Duodenal mucosa (tissue), 2 donors: Measurements from ENCODE around the gene ZNF677.
"Not testable (repeated sequence)": the region's sequence is repeated elsewhere in the genome, so short reads cannot be mapped to it uniquely, and the experiment has no call there.

ENCODE experiments used
- H3K27ac ChIP-seq: one replicate; pipeline ENCODE4 v1.7.0; 2013; ENCODE audit warnings: low read depth, low read length
- H3K27me3 ChIP-seq, 2 donors: one replicate each; pipeline ENCODE4 v1.7.0; 2013; ENCODE audit warnings: low read length in 2 of 2, control low read depth in 1 of 2; ENCODE audit not compliant: insufficient read depth in 2 of 2, control insufficient read depth in 1 of 2
- H3K36me3 ChIP-seq, 2 donors: one replicate each; pipeline ENCODE4 v1.7.0; 2013; ENCODE audit warnings: low read length in 2 of 2, control low read depth in 1 of 2; ENCODE audit not compliant: insufficient read depth in 2 of 2, control insufficient read depth in 1 of 2
- H3K4me1 ChIP-seq, 2 donors: one replicate each; pipeline ENCODE4 v1.7.0; 2013; ENCODE audit warnings: low read length in 2 of 2, control low read depth in 1 of 2; ENCODE audit not compliant: insufficient read depth in 2 of 2, control insufficient read depth in 1 of 2
- H3K4me3 ChIP-seq, 2 donors: one replicate each; pipeline ENCODE4 v1.7.0; 2013; ENCODE audit warnings: low read length in 2 of 2, low read depth in 1 of 2
- H3K9ac ChIP-seq, 2 donors: one replicate each; pipeline ENCODE4 v1.7.0; 2013; ENCODE audit warnings: low read length in 2 of 2, low read depth in 1 of 2
- H3K9me3 ChIP-seq, 2 donors: one replicate each; pipeline ENCODE4 v1.7.0; 2013; ENCODE audit warnings: low read length in 2 of 2, control low read depth in 1 of 2; ENCODE audit not compliant: control insufficient read depth in 1 of 2

ZNF677 gene

DNA sequence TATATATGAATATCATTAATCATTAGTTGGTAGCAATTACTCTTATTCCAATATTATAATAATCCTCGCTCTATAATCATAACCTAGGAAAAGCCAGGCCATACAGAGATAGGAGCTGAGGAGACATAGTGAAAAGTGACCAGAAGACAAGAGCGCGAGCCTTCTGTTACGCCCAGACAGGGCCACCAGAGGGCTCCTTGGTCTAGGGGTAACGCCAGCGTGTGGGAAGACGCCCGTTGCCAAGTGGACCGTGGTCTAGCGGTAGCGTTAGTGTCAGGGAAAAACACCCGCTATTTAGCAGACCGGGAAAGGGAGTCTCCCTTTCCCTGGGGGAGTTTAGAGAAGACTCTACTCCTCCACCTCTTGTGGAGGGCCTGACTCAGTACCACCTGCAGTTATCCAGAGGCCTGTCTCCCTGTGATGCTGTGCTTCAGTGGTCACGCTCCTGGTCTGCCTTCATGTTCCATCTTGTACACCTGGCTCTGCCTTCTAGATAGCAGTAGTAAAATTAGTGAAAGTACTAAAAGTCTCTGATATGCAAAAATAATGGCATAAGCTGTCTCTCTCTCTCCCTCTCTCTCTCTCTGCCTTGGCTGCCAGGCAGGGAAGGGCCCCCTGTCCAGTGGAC is 3.2 kb upstream of the ZNF677 start, which contains the start of gene VN1R2:
Gene VN1R2, plus strand, starts transcription at position 578 of the 628 bp plus-strand sequence. CDS start 84 bp downstream, outside the sequence.
- H3K9me3 ChIP-seq, result peaks cover 12 to 13% of the 10 kb centered on the region in 2 donors
- H3K4me1 ChIP-seq, H3K4me3 ChIP-seq, H3K9ac ChIP-seq, H3K27ac ChIP-seq, H3K27me3 ChIP-seq, H3K36me3 ChIP-seq: not testable (repeated sequence)

GRCh38 chr19:53246498-53246897 is 8.2 kb downstream of the ZNF677 start:
- Histone ChIP-seq H3K9me3 (peaks cover 48 to 74% of the 10 kb centered on the region in 2 donors), H3K36me3 (peaks cover 12 to 39% of the 10 kb centered on the region in 2 donors)

GRCh38 chr19:53237114-53237777 is 17.4 kb downstream of the ZNF677 start:
- H3K36me3 ChIP-seq, result peaks cover 14 to 17% of the 10 kb centered on the region in 2 donors
- H3K27me3 ChIP-seq, result no peaks in the 10 kb centered on the region
- no peak overlapping the region for H3K27ac ChIP-seq
- no peaks in the 10 kb centered on the region for H3K4me1 ChIP-seq
- H3K4me3 ChIP-seq, result no peak overlapping the region
- no peak overlapping the region for H3K9ac ChIP-seq
- peaks cover 80 to 82% of the 10 kb centered on the region in 2 donors for H3K9me3 ChIP-seq

More at GRCh38 chr19:53246498-53246897, 8.2 kb downstream of the ZNF677 start:
- no peak overlapping the region for H3K4me3 ChIP-seq
- H3K9ac ChIP-seq, result no peak overlapping the region
- H3K27me3 ChIP-seq, result no peaks in the 10 kb centered on the region
- H3K27ac ChIP-seq, result no peak overlapping the region
- no peaks in the 10 kb centered on the region for H3K4me1 ChIP-seq

- Histone ChIP-seq H3K9ac (no peak overlapping the region), H3K27ac (no peak overlapping the region), H3K27me3 (no peaks in the 10 kb centered on the region), H3K36me3 (no peaks in the 10 kb centered on the region), H3K4me1 (no peaks in the 10 kb centered on the region), H3K4me3 (no peak overlapping the region), H3K9me3 (peaks cover 36 to 49% of the 10 kb centered on the region in 2 donors)
These were observed 30.1 kb downstream of the ZNF677 start for GRCh38 chr19:53224606-53225005.

- not testable (repeated sequence) for H3K27me3 ChIP-seq, H3K4me1 ChIP-seq, H3K9ac ChIP-seq, H3K4me3 ChIP-seq, H3K36me3 ChIP-seq, H3K27ac ChIP-seq
- peaks cover 38 to 58% of the 10 kb centered on the region in 2 donors for H3K9me3 ChIP-seq
These were observed 32.0 kb downstream of the ZNF677 start for GRCh38 chr19:53222716-53223115.

DNA sequence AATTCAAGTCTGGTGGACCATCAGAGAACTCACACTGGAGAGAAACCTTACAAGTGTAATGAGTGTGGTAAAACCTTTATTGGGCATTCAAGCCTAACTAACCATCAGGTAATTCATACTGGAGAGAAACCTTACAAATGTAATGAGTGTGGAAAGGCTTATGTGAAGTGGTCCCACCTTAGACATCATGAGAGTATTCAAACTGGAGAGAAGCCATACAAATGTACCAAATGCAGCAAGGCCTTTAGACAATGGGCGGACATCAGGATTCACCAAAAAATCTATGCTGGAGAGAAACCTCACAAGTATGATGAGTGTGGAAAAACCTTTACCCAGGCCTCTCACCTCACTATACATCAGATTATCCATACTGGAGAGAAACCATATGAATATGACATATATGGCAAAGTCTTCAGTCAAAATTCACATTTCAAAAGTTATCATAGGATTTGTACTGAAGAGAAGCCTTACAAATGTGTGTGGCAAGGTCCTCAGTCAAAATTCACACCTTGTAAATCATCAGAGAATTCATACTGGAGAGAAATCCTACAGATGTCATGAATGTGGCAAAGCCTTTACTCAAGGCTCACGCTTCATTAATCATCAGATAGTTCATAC is 41.9 kb downstream of the ZNF677 start:
- Histone ChIP-seq H3K4me1 (no peaks in the 10 kb centered on the region), H3K9me3 (peaks cover 75 to 82% of the 10 kb centered on the region in 2 donors), H3K4me3 (peak overlapping the region; percentile 17 to 18), H3K27me3 (no peaks in the 10 kb centered on the region), H3K27ac (no peak overlapping the region), H3K36me3 (peaks cover 13 to 17% of the 10 kb centered on the region in 2 donors), H3K9ac (no peak overlapping the region)

DNA sequence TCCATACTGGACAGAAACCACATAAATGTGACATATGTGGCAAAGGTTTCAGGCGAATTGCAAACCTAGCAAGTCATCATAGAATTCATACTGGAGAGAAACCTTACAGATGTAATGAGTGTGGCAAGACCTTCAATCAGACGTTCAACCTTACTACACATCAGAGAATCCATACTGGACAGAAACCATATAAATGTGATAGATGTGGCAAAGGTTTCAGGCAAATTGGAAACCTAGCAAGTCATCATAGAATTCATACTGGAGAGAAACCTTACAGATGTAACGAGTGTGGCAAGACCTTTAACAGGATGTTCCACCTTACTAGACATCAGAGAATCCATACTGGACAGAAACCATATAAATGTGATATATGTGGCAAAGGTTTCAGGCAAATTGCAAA is 43.1 kb downstream of the ZNF677 start:
- not testable (repeated sequence) for H3K9ac ChIP-seq, H3K27me3 ChIP-seq, H3K4me1 ChIP-seq, H3K27ac ChIP-seq
- Histone ChIP-seq H3K4me3 (peak overlapping the region; percentile 33 to 52), H3K9me3 (peaks cover 73 to 74% of the 10 kb centered on the region in 2 donors), H3K36me3 (peaks cover 13 to 17% of the 10 kb centered on the region in 2 donors)

DNA sequence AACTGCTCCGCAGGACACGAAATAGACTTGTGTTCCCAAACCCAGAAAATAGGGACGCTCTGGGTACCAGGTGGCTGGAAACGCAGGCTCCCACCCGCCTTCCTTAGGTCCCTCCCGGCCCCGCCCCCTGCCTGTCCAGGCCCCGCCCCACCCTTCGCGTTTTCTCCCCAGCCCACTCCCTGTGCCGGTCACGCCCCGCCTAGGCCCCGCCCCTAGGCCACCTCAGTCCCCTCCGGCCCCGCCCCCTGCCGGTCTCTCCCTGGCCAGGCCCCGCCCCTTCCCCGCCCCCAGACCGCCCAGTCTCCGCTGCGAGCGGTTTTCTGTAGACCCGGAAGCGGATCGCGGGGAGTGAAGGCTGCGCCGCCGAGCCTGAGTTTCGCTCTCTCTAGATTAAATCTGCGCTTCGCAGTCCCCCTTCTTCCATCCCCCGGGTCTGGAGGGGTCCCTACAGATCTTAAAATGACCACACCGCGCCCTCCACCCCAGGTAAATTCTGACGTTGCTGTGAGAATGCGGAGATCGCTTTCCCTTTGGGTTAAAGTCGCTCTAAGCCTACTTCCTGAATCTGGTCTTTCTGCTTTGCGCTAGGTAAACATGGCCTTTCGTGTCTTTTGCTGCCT is 57.8 kb downstream of the ZNF677 start:
- H3K9me3 ChIP-seq, result peaks cover 23 to 31% of the 10 kb centered on the region in 2 donors
- H3K4me3 ChIP-seq, result peak overlapping the region; percentile 98 to 99
- peaks cover 10 to 13% of the 10 kb centered on the region in 2 donors for H3K36me3 ChIP-seq
- H3K27ac ChIP-seq, result peak overlapping the region; percentile 75
- peak overlapping the region; percentile 89 to 94 for H3K9ac ChIP-seq
- peaks cover 0 to 13% of the 10 kb centered on the region in 2 donors for H3K4me1 ChIP-seq
- H3K27me3 ChIP-seq, result no peaks in the 10 kb centered on the region

DNA sequence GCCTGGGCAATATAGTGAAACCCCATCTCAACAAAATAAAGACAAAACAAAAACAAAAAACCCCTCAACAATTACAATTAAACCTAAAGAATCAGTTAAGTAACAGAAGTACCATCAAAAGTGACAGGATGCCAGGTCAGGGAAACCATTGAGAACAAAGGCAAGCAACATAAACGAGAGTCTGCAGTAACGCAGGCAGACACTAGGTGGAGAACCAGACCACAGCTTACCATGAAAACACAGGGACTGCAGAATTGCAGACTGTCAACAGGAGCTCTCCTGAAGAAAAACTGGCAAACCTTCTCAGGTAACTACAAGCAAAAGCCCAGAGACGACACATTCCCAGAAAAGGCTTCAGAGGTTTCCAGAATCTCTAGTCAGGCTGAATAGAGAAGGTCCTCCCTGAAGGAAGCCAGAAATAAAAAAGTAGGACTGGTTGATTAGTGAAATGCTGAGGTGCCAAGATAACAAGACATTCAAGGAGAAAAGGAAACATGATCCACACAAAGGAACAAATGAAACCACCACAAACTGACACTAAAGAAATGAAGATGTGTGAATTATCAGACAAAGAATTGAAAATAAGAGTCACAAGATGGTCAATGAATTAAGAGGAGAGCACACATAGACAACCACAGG is 59.3 kb downstream of the ZNF677 start:
- peaks cover 5 to 7% of the 10 kb centered on the region in 2 donors for H3K36me3 ChIP-seq
- H3K9ac ChIP-seq, result no peak overlapping the region
- peaks cover 15 to 25% of the 10 kb centered on the region in 2 donors for H3K9me3 ChIP-seq
- no peak overlapping the region for H3K27ac ChIP-seq
- no peaks in the 10 kb centered on the region for H3K27me3 ChIP-seq
- no peak overlapping the region for H3K4me3 ChIP-seq
- H3K4me1 ChIP-seq, result peaks cover 0 to 13% of the 10 kb centered on the region in 2 donors
